Central memory CD8-positive, alpha-beta T cell (primary cell): ENCODE results near the gene DMWD.

ENCODE experiments used
- ATAC-seq: fragments of 150-1000 bp; cut with Tn5 transposase; replicated peaks from 2 replicates; pipeline ENCODE4 v1.10.0; 2022; ENCODE audit warnings: mild to moderate bottlenecking, moderate FRiP score, moderate number of reproducible peaks; ENCODE audit not compliant: poor library complexity, severe bottlenecking; ENCODE audit errors: extremely low read depth
- DNase-seq, 2 donors: peaks; one replicate each; pipeline ENCODE4 v3.0.0; 2021; ENCODE audit warnings: low spot score in 2 of 2
- H3K27ac Mint-ChIP-seq: one replicate; pipeline ENCODE4 v1.8.0; 2022; ENCODE audit warnings: low read depth, mild to moderate bottlenecking, moderate library complexity, mixed read lengths
- H3K27me3 Mint-ChIP-seq: one replicate; pipeline ENCODE4 v1.8.0; 2022; ENCODE audit warnings: mixed read lengths
- H3K36me3 Mint-ChIP-seq: one replicate; pipeline ENCODE4 v1.8.0; 2022; ENCODE audit warnings: mild to moderate bottlenecking, moderate library complexity, mixed read lengths; ENCODE audit not compliant: insufficient read depth
- H3K4me1 Mint-ChIP-seq: one replicate; pipeline ENCODE4 v1.8.0; 2022; ENCODE audit warnings: mixed read lengths
- H3K4me3 Mint-ChIP-seq: one replicate; pipeline ENCODE4 v1.8.0; 2022; ENCODE audit warnings: mild to moderate bottlenecking, moderate library complexity, mixed read lengths
- H3K9me3 Mint-ChIP-seq: one replicate; pipeline ENCODE4 v1.8.0; 2022; ENCODE audit warnings: mixed read lengths

Gene DMWD

DNA sequence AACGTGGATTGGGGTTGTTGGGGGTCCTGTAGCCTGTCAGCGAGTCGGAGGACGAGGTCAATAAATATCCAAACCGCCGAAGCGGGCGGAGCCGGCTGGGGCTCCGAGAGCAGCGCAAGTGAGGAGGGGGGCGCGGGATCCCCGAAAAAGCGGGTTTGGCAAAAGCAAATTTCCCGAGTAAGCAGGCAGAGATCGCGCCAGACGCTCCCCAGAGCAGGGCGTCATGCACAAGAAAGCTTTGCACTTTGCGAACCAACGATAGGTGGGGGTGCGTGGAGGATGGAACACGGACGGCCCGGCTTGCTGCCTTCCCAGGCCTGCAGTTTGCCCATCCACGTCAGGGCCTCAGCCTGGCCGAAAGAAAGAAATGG, 22.8 kb downstream of the DMWD start:
- H3K27me3 Mint-ChIP-seq, result peaks cover 4% of the 10 kb centered on the region
- no peaks in the 10 kb centered on the region for H3K9me3 Mint-ChIP-seq
- peaks cover 30% of the 10 kb centered on the region for H3K36me3 Mint-ChIP-seq
- DNase-seq (peak; percentile 62 to 71), ATAC-seq (peak; percentile 68)
- H3K4me3 Mint-ChIP-seq, result peak overlapping the region; percentile 86
- H3K27ac Mint-ChIP-seq, result peak overlapping the region; percentile 79
- peaks cover 23% of the 10 kb centered on the region for H3K4me1 Mint-ChIP-seq

DNA sequence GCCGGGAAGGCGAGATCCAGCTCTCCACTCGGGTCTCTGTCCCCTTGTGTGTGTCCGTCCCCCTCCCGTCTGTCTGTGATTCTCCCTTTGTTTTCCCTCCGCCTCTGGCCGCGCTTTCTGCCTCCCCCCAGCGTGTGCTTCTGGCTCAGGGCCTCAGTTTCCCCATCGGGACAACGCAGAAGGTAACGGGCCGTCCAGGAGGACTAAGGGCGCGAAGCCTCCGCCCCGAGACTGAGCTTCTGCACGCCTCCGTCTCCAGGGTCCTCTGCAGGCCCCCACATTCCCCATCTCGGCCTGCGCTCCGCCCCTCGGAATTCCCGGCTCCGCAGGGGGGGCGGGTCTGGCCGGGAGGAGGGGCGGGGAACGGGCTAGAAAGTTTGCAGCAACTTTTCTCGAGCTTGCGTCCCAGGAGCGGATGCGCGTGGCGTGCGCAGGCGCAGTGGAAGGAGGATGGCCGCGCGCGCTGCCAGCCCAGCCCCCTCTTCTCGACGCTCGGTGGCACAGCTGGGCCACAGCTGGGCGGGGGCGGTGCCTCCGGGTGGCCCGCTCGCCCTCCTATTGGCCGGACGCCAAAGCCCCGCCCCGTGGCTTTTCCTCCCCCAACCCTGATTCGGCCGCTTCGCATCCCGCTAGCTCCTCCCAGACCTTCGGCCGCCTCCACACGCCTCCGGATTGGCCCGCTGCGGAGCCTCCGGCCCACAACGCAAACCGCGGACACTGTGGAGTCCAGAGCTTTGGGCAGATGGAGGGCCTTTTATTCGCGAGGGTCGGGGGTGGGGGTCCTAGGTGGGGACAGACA, 23.5 kb downstream of the DMWD start, which contains the start of gene SIX5:
Gene SIX5 (minus strand): TSS at position 269 of the 799 bp plus-strand sequence. CDS start 408 bp downstream, outside the sequence.
- H3K4me3 Mint-ChIP-seq, result peak within 1 kb of the TSS; percentile 86
- H3K9me3 Mint-ChIP-seq, result no peaks in the 10 kb centered on the region
- peaks cover 23% of the 10 kb centered on the region for H3K4me1 Mint-ChIP-seq
- peak within 1 kb of the TSS; percentile 79 for H3K27ac Mint-ChIP-seq
- peaks cover 8% of the 10 kb centered on the region for H3K27me3 Mint-ChIP-seq
- peaks cover 31% of the 10 kb centered on the region for H3K36me3 Mint-ChIP-seq
- ATAC-seq (peak; percentile 57), DNase-seq (peak; percentile 90 to 92)

DNA sequence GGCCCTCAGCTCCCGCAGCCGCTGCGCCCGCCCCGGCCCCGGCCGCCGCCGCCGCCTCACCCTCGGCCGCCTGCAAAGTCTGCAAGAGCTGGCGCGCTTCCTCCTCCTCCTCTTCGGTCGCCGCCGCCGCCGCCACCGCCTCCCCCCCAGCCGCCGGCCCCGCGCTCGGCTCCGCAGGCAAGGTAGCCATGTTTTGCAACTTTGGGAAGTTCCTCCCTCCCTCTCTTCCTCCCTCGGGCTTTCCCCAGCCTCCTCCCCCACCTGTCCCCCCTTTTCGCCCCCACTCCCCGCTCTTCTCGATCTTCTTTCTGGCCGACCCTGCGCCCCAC, 24.0 kb downstream of the DMWD start:
- Mint-ChIP-seq H3K9me3 (no peaks in the 10 kb centered on the region), H3K27me3 (peaks cover 8% of the 10 kb centered on the region), H3K4me1 (peaks cover 23% of the 10 kb centered on the region), H3K4me3 (peak overlapping the region; percentile 86), H3K27ac (peak overlapping the region; percentile 79), H3K36me3 (peaks cover 31% of the 10 kb centered on the region)
- DNase-seq (no peak), ATAC-seq (no peak)

DNA sequence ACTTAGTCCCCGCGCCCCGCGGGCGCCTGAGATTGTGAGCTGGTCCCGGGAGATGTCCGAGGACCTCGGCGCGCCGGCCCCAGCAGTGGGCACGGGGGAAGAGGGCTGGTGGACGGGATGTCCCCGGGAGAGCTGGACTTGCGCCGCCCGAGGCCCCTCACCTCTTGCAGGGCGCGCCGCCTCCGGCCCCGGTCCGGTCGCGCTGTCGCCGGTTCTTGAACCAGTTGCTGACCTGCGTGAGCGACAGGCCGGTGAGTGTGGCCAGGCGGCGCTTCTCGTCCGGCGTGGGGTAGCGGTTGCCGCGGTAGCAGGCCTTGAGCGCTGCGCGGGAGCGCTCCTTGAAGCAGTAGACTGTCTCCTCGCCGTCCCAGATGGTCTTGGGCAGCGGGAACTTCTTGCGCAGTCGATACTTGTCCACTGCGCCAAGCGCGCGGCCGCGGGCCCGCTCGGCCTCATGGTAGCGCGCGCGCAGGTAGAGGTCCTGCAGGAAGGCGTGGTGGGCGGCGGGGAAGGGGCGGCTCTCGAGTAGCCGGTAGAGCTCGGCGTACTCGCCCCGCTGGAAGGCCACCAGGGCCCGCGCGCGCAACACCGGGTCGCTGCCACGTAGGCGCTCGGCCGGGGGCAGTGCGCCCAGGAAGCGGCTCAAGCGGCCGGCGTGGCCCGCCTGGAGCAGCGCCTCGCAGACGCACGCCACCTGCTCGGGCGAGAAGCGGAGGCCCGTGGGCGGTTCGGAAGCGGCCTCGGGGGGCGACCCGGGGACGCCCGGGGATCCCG, 24.6 kb downstream of the DMWD start:
- Mint-ChIP-seq H3K4me3 (peak overlapping the region; percentile 86), H3K27ac (no peak overlapping the region)
- no peak for ATAC-seq

DNA sequence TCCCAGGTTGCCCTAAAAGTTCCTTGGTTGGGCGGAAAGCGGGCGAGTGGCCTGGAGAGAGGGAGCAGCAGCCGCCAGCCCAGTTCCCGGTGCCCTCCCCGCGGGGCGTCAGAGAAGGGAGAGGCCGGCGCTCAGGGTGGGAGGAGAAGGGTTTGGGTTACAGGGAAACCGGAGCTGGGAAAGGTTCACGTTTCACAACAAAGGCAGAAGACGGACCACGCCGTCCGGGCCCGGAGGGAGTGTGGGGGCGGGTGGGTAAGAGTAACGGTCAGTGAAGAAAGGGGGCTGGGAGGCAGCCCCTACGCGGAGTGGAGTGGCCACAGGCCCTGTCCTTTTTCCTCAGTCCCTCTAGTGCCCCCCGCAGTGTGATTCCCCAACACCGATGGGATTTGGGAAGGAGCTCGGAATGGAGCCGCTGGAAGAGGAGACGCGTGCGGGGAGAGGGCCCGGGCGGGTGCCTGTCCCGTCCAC, 25.2 kb downstream of the DMWD start:
- peaks cover 27% of the 10 kb centered on the region for H3K36me3 Mint-ChIP-seq
- peaks cover 8% of the 10 kb centered on the region for H3K27me3 Mint-ChIP-seq
- H3K4me3 Mint-ChIP-seq, result peak overlapping the region; percentile 86
- peaks cover 23% of the 10 kb centered on the region for H3K4me1 Mint-ChIP-seq
- DNase-seq (no peak), ATAC-seq (no peak)
- no peak overlapping the region for H3K27ac Mint-ChIP-seq
- no peaks in the 10 kb centered on the region for H3K9me3 Mint-ChIP-seq

More for the DNA sequence above, 24.6 kb downstream of the DMWD start:
- Mint-ChIP-seq H3K36me3 (peaks cover 30% of the 10 kb centered on the region), H3K9me3 (no peaks in the 10 kb centered on the region), H3K4me1 (peaks cover 23% of the 10 kb centered on the region), H3K27me3 (peaks cover 8% of the 10 kb centered on the region)
- DNase-seq, result no peak

DNA sequence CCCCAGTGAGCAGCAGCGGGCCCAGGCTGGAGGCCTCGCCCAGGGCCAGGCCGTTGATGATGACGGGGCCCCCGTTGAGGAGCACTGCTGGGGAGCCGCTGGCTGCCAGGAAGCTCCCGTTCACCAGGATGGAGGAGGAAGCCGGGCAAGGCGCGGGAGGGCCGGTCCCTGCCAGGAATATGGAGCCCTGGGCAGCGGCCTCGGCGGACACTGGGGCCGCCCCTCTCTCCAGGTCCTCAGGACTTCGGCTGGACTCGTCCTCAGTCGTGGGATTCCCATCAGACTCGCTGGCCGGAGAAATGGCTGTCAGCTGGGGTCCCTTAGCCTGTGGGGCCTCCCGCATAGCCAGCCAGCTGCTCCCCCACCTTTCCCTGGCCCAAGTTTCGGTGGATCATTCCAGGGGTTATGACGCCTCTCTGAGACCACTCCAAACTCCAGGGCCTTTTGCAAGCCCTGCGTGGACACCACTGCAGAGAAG, 25.7 kb downstream of the DMWD start:
- H3K9me3 Mint-ChIP-seq, result no peaks in the 10 kb centered on the region
- H3K4me1 Mint-ChIP-seq, result peaks cover 23% of the 10 kb centered on the region
- ATAC-seq (no peak), DNase-seq (no peak)
- H3K27ac Mint-ChIP-seq, result no peak overlapping the region
- peaks cover 8% of the 10 kb centered on the region for H3K27me3 Mint-ChIP-seq
- peaks cover 23% of the 10 kb centered on the region for H3K36me3 Mint-ChIP-seq
- peak overlapping the region; percentile 86 for H3K4me3 Mint-ChIP-seq

DNA sequence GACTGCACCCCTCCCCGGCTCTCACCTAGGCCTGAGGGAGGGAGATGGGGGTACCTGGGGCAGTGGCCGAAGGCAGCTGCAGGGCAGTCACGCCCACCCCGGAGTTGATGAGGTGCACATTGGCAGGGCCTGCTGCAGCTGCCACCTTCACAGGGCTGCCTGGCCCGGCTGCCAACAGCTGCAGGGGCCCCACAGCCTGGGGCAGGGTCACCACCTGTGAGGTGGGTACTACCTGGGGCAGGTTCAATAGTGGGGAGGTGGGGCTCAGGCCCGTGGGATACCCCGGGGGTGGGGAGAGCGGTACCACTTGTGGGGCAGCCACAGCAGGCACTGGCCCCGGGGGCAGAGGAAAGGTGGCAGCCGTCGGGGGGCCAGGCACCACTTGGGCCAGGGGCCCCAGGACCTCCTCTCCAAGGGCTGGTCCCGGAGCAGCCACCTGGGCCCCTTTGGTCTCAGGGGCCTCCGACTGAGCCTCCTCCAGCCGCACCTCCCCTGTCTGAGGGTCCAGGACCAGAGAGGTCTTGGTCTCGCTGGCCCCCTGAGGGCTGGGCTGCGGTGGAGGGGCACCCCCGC, 26.3 kb downstream of the DMWD start:
- no peak overlapping the region for H3K27ac Mint-ChIP-seq
- DNase-seq (no peak), ATAC-seq (no peak)
- H3K4me3 Mint-ChIP-seq, result no peak overlapping the region
- H3K4me1 Mint-ChIP-seq, result peaks cover 23% of the 10 kb centered on the region
- no peaks in the 10 kb centered on the region for H3K9me3 Mint-ChIP-seq
- H3K27me3 Mint-ChIP-seq, result peaks cover 8% of the 10 kb centered on the region
- H3K36me3 Mint-ChIP-seq, result peaks cover 22% of the 10 kb centered on the region

DNA sequence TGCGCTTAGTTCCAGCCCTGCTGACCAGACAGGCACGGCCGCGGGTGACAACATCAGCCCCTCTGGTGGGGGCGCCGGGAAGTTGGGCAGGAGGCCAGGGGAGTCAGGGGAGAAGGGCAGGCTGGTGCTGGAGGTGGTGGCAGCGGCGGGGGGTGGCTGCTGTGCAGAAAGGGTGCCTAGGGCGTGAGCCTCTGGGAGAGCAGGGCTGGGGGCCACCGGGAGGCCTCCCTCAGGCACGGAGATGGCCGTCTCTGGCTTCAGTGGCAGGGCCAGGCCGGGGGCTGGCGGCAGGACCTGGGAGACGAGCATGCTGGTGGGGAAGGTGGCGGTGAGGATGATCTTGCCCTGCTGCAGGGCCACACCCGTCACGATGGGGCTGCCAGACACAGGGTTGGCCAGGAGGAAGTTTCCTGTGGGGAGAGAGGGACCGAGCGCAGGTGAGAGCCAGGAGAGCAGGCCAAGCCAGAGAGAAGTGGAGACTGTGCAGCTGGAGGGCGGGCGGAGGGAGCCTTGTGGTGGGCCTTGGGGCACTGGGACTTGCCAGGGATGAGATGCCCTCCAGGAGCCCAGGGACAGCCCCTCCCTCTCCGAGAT, 26.8 kb downstream of the DMWD start:
- no peak overlapping the region for H3K27ac Mint-ChIP-seq
- H3K27me3 Mint-ChIP-seq, result peaks cover 8% of the 10 kb centered on the region
- no peaks in the 10 kb centered on the region for H3K9me3 Mint-ChIP-seq
- DNase-seq, result no peak
- ATAC-seq, result no peak
- peaks cover 21% of the 10 kb centered on the region for H3K36me3 Mint-ChIP-seq
- peaks cover 19% of the 10 kb centered on the region for H3K4me1 Mint-ChIP-seq
- peak overlapping the region; percentile 4 for H3K4me3 Mint-ChIP-seq

DNA sequence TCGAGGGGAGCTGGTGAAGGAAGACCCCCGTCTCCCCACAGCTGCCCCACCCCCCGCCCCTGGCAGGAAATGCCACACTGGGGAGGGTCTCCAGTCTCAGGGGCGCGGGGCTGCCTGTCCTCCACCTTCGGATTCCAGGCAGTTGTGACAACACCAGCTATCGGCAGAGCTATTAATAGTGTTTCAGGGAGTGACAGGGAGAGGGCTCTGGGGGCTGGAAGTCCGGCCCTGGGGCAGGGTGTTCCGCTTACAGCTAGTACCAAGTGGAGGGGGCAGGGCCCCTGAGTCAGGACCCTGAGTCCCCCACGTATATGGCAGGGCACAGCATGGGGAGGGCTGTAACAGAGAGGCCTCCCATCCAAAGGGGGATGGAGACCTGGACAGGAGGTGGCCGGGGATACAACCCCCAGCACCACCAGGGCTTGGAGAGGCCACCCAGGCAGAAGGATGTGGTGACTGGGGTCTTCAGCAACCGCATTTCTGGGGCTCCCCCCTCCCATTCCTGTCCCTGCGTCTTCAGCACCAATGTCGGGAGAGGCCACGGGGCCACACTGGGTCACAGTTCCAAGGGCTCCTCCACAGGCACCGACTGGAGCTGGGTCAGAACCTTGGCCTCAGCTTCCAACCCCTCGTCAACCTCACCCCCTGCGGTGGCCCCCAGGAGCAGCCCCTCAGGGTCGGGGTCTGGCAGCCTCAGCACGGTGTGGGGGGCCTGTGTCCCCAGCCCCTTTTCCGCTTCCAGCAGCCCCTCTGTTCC, 27.5 kb downstream of the DMWD start:
- Mint-ChIP-seq H3K27me3 (peaks cover 8% of the 10 kb centered on the region), H3K4me3 (no peak overlapping the region), H3K9me3 (no peaks in the 10 kb centered on the region), H3K36me3 (peaks cover 17% of the 10 kb centered on the region), H3K4me1 (peaks cover 12% of the 10 kb centered on the region), H3K27ac (no peak overlapping the region)
- DNase-seq, result no peak
- no peak for ATAC-seq

DNA sequence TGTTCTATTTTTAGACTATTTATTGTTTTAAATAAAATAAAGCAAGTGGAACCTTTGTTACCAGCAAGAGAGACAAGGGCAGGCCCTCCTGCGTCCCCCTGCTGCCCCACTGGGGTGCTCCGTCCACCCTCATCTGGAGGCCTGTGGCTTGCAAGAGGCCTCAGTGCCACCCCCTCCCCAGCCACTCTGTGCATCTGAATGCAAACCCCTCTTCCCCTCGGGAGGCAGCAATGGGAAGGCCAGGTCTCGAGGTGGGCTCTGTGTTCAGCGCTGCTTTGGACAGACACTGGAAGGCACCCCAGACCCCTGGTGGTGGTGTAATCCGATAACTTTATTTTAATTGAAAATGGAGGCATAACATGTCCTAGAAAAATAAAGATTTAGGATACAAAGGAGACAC, 28.2 kb downstream of the DMWD start:
- ATAC-seq (no peak), DNase-seq (no peak)
- no peak overlapping the region for H3K27ac Mint-ChIP-seq
- peaks cover 12% of the 10 kb centered on the region for H3K36me3 Mint-ChIP-seq
- H3K4me3 Mint-ChIP-seq, result no peak overlapping the region
- peaks cover 6% of the 10 kb centered on the region for H3K4me1 Mint-ChIP-seq
- peaks cover 8% of the 10 kb centered on the region for H3K27me3 Mint-ChIP-seq
- H3K9me3 Mint-ChIP-seq, result no peaks in the 10 kb centered on the region

DNA sequence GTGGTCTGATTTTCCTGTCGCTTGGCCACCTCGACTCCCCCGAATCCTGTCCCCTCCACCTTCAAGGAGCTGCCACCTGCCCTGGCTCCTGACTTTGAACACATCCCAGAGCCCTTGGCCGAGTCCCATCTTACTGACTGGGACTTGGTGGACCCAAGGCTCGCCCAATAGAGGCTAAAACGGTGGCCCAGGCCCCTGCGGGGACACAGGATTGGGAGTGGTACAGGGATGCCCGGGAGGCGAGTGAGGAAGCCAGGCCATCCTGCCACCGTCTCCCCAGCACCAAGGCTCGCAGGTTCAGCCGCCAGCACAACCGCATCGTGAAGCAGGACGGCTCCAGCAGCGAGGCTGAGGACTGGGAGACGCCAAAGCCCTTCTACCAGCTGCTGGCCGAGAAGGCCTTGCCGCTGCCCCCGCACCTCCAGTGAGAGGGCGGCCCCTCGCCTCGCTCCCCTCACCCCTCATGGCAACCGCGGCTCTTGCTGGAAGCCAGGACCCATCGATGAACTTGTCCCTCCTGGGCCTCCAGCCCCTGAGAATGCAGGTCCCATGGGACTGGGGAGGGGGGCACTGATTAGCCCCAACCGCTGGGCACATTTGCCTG, 28.9 kb downstream of the DMWD start:
- no peaks in the 10 kb centered on the region for H3K9me3 Mint-ChIP-seq
- ATAC-seq (no peak), DNase-seq (no peak)
- peaks cover 5% of the 10 kb centered on the region for H3K36me3 Mint-ChIP-seq
- H3K27ac Mint-ChIP-seq, result no peak overlapping the region
- H3K27me3 Mint-ChIP-seq, result peaks cover 8% of the 10 kb centered on the region
- peaks cover 1% of the 10 kb centered on the region for H3K4me1 Mint-ChIP-seq
- no peak overlapping the region for H3K4me3 Mint-ChIP-seq
